Memory B cell (primary cell): ENCODE results near the gene TPBGL.

Source experiments
- ATAC-seq: fragments of 150-1000 bp; cut with Tn5 transposase; 2 replicates; pipeline ENCODE4 v1.10.0; 2021; ENCODE audit warnings: low read depth, mild to moderate bottlenecking, moderate library complexity
- DNase-seq, 2 donors: peaks; one replicate each; pipeline ENCODE4 v3.0.0; 2022; ENCODE audit warnings: low spot score in 2 of 2
- H3K27ac Mint-ChIP-seq: one replicate; pipeline ENCODE4 v1.8.0; 2022; ENCODE audit warnings: mild to moderate bottlenecking, moderate library complexity, mixed read lengths
- H3K27me3 Mint-ChIP-seq: one replicate; pipeline ENCODE4 v1.8.0; 2022; ENCODE audit warnings: mixed read lengths
- H3K36me3 Mint-ChIP-seq: one replicate; pipeline ENCODE4 v1.8.0; 2022; ENCODE audit warnings: mild to moderate bottlenecking, mixed read lengths
- H3K4me1 Mint-ChIP-seq: one replicate; pipeline ENCODE4 v1.8.0; 2022; ENCODE audit warnings: mixed read lengths
- H3K4me3 Mint-ChIP-seq: one replicate; pipeline ENCODE4 v1.8.0; 2022; ENCODE audit warnings: mild to moderate bottlenecking, moderate library complexity, mixed read lengths
- H3K9me3 Mint-ChIP-seq: one replicate; pipeline ENCODE4 v1.8.0; 2022; ENCODE audit warnings: mixed read lengths

The TPBGL gene

DNA sequence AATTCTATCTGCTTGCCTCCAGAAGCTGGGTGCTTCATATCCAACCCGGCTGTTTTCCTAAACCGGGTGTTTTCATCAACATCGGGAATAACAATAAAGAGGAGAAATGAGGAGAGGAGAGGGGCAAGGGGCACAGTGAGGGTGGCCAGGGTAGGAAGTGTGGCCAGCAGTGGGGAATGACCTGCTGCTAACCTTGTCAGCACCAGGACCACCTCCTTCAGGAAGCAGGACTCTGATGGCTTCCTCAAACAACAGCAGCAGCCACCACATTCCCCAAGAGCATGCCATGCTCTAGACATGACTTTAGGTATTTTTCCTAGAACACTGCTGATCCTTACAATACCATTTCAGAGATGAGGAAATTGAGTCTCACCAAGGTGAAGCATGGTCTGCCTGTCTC is 52.4 kb downstream of the TPBGL start:
- ATAC-seq: no peak
- Mint-ChIP-seq H3K27ac (no peak overlapping the region), H3K27me3 (peaks cover 6% of the 10 kb centered on the region), H3K4me3 (no peak overlapping the region), H3K4me1 (no peaks in the 10 kb centered on the region), H3K36me3 (peaks cover 4% of the 10 kb centered on the region), H3K9me3 (no peaks in the 10 kb centered on the region)
- DNase-seq: no peak
